Activated CD4-positive, CD25-positive, alpha-beta regulatory T cell (primary cell): ENCODE data around the gene SPSB2.
A peak's percentile ranks its signal among the peaks of the same experiment; 100 is the strongest.

Experiments
- DNase-seq, 4 experiments: peaks; one replicate each; lab custom pipeline; 2025; lab: John Stamatoyannopoulos, UW

Gene SPSB2

DNA sequence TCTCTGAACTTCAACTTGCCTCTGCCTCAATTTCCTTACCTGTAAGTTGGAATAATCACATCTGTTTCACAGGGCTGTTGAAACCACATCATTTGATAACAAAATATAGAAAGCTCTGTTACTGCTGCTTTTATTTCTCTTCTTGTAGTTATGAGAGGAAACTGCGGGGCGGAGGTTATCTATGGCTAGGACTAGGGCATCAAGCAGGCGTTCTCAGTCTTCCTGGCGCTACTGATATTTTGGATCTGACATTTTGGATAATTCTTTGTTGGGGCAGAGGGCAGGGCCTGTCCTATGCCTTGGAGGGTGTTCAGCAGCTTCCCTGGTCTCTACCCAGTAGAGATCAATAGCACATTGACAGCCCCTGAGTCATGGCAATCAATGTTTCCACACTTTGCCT, 41.0 kb downstream of the SPSB2 start:
- DNase-seq, result no peak

DNA sequence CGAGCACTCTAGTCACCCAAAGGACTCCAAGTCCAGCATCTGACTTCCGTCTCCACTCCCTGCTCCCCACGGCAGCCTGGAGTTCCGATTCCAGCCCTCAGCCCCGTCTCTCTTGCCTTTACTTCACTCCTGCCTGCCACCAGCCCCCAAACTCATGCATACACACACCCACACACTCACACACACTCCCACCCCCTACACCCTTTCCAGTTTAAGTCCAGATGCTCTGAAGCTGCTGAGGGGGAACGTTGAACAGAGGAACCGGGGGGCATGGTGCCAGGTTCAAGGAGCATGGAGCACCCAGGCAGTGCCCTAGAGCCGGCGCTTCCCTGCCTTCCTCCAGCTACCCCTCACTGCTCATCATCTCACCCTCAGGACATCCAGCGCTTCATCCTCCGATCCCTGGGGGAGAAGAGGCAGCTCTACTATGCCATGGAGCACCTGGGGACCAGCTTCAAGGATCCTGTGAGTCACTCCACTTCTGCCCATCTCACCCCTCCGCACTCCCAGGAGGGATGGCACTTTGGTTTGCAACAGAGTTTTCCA, 41.6 kb downstream of the SPSB2 start:
- no peak for DNase-seq

DNA sequence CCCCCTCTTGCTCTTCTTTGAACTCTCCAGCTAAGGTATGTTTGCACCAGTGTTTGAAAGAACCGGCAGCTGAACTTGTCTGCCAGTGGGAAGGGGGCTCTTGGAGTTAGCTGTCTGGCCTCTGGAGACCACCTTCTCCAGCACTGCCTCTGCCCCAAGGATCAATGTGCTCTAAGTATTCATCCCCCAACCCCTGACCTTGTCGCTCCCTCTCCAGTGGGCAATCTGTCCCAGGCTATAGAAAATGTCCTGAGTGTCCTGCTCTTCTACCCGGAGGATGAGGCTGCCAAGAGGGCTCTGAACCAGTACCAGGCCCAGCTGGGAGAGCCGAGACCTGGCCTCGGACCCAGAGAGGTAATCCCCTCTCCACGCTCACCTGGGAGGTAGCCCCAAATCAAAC, 42.1 kb downstream of the SPSB2 start:
- DNase-seq, result no peak

DNA sequence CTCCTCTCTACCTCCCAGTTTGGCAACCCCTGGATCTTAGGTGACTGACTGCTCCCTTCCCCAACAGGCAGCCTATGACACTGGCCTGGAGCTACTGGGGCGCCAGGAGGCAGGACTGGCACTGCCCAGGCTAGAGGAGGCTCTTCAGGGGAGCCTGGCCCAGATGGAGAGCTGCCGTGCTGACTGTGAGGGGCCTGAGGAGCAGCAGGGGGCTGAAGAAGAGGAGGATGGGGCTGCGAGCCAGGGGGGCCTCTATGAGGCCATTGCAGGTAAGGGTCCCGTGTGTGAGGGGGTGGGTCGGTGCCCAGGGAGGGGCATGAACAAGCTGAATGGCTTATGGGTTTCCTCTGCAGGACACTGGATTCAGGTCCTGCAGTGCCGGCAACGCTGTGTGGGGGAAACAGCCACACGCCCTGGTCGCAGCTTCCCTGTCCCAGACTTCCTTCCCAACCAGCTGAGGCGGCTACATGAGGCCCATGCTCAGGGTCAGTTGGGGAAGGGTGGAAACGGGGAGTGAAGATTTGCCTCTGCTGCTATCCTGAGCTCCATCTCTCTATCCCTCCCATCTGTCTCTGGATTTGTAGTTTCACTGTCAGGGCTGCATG, 42.7 kb downstream of the SPSB2 start:
- no peak for DNase-seq

DNA sequence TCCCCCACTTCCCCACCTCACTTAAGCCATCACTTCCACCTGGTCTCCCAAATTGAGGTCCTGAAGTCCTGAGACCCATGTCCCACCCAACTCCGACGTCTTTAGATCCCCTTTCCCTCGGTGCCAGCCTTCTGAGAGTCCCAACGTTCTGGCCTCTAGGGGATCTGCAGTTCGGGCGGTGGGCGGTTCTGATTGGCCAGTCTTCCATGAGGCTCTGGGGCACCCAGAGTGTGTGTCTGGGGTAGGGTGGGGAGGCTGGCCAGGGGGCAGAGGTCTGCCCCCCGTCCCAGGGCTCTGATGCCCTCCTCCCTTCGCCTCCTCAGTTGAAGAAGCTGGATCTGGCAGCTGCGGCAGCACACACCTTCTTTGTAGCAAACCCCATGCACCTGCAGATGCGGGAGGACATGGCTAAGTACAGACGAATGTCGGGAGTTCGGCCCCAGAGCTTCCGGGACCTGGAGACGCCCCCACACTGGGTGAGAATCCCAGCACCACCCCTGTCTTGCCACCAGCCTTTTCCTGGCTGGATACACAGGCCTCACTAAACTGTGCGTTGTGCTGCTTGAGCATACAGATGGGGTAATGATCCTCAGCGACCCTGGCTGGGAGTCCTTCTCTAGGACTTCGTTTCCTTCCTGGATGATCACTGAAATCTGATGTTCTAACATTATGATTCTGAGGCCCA, 43.4 kb downstream of the SPSB2 start:
- DNase-seq, result no peak

DNA sequence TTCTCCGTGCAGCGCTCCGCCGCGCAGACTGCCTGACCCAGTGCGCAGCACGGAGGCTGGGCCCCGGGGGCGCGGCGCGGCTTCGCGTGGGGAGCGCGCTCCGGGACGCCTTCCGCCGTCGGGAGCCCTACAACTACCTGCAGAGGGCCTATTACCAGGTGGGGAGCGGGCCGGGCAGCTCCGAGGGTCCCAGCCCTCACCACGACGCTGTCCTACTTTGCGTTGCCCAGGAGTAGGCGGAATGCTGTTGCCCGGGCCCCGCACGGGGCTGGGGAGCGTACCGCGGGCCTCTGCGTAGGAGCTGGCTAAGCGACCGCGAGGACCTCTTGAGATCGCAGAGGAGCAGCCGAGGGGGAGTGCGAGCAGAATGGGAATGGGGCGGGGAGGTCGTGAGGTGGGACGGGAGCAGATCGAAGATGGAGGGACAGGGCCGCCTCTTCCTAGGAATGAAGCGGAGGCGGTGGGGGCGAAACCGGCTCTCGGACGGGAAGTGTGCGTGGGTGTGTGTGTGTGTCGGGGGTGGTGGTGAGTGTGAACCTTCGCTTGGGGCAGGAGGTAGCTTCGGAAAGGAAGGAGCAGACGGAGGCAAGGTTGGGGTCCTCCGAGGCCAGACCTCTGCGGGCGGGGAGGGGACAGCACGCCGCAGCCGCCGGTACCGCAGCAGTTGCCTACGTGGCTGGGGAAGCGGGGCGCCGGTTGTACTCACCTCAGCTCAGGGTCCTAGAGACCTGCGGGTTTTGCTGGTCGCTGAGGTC, 44.1 kb downstream of the SPSB2 start:
- no peak for DNase-seq

DNA sequence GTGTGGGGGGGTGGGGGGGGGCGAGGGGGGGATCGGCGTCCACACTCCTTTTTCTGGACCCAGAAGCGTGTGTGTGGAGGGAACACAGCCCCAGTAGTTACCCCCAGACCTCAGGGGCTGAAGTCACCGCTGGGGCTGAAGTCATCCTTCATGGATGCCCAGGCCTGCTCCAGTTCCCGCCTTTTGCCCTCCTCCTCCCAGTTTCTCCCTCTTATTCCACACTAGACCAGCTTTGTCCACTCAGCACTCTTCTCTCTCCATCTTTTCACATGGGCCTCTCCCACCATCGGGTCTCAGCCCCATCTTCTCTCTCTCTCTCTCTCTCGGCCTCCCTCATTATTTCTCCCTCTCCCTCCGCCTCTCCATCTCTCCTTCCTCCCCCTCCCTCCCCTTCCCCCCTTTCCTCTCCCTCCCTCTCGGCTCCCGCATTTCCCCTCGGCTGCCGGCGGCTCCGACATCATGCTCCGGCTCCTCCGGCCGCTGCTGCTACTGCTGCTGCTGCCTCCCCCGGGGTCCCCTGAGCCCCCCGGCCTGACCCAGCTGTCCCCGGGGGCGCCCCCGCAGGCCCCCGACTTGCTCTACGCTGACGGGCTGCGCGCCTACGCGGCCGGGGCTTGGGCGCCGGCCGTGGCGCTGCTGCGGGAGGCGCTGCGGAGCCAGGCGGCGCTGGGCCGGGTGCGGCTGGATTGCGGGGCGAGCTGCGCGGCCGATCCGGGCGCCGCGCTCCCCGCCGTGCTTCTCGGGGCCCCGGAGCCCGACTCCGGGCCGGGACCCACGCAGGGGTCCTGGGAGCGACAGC, 44.9 kb downstream of the SPSB2 start, which contains the start of gene P3H3:
TSS of gene P3H3 (plus strand) at position 426 of the 799 bp plus-strand sequence. CDS start at position 460, 34 bp downstream.
- DNase-seq, result no peak

DNA sequence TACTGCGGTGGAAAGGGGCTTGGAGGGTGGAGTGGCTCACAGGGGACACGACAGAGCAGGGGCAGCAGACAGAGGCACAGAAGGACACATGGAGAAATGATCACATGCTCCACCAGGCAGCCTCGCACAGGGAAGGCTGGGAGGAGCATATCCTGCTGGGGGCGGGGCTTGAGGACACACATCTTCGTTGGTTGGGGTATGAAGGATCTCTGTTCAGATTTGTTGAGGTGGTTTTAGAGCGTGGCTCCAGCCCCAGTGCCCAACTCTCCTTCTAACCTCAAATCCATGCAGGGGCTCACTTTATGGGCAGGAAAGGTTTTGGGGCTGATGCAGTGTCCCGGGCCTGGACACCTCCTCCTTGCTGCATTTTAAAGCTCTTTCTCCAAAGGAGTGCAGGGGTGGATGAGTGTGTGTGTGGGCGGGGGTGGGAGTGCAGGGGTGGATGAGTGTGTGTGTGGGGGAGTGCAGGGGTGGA, 45.6 kb downstream of the SPSB2 start:
- DNase-seq, result peak in 1 of 4 experiments; percentile 21

DNA sequence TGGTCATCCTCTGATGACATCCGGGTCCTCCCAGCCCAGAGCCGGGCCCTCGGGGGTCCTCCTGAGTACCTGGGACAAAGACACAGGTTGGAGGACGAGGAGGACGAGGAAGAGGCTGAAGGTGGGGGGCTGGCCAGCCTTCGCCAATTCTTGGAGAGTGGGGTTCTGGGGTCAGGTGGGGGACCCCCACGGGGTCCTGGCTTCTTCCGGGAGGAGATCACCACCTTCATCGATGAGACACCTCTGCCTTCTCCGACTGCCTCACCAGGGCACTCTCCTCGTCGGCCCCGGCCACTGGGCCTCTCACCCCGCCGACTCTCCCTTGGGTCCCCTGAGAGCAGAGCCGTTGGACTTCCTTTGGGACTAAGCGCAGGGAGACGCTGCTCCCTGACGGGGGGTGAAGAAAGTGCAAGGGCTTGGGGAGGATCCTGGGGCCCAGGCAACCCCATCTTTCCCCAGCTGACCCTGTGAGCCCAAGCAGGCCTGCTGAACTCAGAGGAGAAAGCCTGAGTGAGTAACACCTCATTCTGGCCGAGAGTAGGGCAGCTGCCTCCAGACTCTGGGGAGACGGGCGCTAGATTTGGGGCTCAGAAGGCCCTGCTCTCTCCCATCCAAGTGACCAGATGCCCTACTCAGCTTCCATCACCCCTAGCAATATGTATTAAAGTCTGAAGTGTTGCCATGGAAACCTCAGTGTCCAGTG, 46.2 kb downstream of the SPSB2 start:
- no peak for DNase-seq

DNA sequence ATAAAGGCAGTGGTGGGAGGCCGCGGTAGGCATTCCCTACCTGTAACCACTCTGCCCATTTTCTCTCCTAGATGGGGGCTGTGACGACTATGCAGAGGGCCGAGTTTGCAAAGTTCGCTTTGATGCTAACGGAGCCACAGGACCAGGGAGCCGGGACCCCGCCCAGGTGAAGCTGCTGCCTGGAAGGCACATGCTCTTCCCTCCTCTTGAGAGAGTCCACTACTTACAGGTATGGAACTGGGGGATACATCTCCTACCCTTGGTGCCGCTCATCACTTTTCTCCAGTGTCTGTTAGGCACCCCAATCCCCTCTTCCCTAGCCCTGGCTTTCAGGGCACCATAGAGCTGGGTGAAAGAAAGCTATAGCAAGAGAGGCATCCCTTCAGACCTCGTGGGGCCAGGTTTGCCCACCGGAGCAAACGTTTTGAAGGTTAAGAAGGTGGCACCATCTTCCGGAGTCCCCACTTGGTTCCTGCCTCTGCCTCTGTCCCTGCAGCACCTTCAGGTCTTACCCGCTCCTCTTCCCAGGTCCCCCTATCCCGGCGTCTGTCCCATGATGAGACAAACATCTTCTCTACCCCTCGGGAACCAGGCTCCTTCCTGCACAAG, 46.9 kb downstream of the SPSB2 start:
- DNase-seq, result no peak

DNA sequence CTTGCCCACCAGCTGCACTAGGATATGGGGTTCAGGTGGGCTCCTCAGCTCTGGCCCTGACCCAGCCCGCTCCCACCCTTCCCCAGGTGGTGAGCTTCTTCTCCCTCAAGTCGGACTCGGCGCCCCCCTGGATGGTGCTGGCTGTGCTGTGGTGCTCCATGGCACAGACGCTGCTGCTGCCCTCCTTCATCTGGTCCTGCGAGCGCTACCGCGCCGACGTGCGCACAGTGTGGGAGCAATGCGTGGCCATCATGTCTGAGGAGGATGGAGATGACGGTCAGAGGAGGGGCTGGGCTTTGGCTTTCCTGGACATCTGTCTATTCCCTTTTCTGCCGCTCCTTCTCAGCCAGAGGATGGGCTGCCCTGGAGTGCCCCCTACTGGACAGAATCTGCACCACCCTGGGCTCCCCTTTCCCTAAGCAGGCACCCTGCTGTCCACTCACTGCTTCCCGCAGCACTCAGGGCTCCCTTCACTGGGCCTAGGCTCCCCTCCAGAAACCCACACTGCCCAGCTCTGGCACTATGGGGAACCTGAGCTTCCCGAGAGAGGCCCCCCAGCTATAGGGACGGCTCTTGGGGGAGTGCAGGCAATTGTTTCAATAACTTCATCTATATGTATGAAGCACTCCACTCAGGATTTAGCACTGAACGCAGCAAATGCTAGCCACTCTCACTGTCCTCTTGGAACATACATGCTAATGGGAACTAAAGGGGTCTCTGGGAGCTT, 47.5 kb downstream of the SPSB2 start:
- DNase-seq, result peak; percentile 50 to 75 (median 62)

DNA sequence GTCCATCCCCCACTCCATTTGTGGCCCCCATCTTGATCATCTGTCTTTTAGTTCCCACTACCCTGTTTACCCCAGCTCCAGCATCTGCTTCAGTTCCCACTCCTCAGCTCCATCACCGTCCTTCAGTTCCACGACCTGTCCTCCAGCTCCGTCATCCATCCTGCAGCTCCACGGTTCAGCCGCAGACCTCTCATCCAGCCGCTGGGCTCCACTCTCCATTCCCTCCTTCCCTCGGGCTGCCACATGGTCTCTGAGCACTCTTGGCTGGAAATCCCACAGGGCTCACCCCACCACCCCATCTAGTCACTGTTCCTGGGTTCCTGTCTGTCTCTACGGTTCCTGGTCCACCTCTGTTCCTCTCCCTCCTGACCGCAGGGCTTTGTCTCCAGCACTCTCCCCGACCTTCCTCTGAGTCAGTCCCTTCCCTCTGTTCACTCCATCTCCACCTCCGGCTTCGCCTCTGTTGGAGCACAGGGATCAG, 48.2 kb downstream of the SPSB2 start:
- no peak for DNase-seq

DNA sequence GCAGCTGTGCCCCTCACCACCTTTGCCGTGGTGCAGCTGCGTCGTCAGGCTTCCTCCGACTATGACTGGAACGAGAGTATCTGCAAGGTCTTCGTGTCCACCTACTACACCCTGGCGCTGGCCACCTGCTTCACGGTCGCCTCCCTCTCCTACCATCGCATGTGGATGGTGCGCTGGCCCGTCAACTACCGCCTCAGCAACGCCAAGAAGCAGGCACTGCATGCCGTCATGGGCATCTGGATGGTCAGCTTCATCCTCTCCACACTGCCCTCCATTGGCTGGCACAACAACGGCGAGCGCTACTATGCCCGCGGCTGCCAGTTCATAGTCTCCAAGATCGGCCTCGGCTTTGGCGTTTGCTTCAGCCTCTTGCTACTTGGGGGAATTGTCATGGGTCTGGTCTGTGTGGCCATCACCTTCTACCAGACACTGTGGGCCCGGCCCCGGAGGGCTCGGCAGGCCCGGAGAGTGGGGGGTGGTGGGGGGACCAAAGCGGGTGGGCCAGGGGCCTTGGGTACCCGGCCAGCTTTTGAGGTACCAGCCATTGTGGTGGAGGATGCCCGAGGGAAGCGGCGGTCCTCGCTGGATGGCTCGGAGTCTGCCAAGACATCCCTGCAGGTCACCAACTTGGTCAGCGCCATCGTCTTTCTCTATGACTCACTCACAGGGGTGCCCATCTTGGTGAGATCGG, 48.9 kb downstream of the SPSB2 start:
- no peak for DNase-seq

DNA sequence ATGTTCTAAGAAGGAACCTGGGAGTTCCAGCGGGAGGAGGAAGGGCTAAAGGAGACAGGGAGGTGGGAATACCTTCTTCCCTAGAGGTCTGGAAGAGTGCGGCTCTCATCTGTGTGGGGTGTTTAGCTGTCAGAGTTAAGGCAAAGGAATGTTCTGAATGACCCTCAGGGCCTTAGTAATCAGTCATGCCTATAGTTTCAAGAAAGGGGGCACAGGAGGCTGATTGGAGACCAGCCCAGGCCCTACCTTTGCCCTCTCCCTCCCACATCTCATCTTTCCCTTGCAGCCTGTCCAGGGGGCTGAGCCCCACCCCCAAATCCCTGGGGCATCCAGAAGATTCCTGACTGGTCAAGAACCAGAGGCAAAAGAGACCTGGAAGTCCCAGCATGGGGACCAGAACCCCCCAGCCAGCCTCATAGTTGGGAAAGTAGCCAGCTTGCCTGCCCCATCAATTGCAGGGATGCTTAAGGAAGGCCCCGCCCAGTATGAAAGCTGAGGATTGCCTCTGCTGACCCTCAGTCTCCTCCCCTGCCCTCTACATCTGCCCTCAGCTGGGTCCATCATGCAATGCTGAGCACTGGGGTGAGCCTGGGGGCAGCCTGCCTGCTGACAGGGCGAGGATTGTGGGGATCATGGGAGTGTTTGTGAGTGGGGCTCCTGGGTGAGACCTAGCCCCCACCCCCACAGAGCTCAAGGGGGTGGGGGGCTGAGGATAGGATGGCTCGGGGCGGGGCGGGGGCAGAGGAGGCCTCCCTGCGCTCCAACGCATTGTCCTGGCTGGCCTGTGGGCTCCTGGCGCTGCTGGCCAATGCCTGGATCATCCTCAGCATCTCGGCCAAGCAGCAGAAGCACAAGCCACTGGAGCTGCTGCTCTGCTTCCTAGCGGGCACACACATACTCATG, 49.7 kb downstream of the SPSB2 start:
- DNase-seq, result no peak

DNA sequence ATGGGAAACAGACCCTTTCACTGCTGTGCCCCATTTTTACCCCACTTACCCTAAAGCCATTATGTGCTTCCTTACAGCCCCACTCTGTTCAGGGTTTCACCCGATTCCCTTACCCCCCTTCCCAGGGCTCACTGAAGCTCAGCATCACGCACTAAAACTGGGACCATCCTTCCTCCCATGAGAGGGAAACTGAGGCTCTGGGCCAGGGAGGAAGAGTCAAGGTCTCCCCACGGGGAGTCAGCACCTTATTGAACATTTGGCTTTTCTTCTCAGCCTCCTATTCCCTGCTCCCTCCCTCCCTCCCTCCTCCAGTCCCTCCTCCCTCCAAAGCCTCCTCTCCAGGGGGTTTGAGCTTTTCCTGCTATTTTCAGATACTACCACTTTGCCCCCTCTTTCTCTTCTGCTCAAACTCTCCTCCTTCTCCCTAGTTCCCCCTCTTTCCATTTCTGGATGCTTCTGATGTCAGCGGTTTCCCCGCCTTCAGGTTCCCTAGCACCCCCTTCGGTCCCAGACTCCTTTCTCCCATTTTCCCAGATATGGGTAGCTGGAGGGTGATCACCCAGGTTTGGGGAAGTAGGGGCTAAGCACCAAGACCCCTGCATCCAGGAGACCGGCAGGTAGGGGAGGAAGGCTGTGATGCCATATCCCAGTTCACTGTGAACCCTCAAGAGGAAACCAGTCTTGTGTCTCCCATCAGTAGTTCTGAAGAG, 50.5 kb downstream of the SPSB2 start:
- no peak for DNase-seq

DNA sequence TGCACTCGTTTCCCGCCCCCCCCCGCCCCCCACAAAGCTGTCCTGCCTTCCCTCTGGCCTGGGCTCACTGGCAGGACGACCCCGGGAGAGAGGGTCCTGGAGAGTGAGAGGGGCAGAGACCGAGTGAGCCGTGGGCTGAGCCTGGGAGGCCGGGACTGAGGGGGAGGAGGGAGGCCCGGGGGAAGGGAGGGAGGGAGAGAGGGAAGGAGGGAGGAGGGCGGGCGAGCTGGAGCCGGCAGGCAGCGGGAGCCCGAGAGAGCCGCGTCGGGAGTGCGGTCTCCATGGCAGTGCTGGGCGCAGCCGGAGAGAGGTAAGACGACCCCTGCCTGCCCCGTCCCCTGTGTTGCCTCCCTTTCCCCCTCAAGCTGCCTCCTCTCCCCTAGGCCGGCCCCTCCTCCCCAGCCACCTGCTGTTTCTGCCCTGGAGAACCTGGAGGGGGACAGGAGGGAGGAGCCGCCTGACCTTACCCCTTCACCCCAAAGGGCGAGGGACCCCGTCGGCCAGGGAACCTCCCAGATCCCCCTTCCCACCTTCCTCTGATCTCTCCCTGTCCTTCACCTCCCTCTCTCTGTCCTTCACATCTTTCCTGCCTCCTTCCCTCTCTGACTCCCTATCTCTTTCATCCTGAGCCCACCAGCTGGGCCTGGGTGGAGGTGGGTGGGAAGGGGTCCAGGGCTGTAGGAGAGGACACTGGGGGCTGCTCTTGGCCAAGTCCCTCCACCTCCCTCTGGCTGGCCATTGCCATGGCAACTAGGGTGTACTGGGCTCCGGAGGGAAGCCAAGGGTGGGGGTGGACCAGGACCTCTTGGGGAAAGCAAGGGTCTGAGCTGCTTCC, 51.3 kb downstream of the SPSB2 start, which contains the start of gene GPR162:
TSS of gene GPR162 (plus strand) at position 231 of the 835 bp plus-strand sequence. CDS start 2,078 bp downstream, outside the sequence.
- no peak for DNase-seq
